Natural killer cell (primary cell): ENCODE data around the gene PDLIM7. TPM values are rescaled to one million over a fixed set of nuclear protein-coding genes. Genes with fewer than 3 reads are reported as not detected.

ENCODE experiments used
- ATAC-seq, 3 donors: fragments of 150-1000 bp in 2 of 3; fragments of 200-7000 bp in 1 of 3; cut with Tn5 transposase; 1 replicate in 1 of 3; 2 replicates in 2 of 3; pipeline ENCODE4 v1.10.0; 2021; ENCODE audit warnings: mild to moderate bottlenecking in 2 of 3, moderate library complexity in 2 of 3
- DNase-seq, 2 donors: peaks; one replicate each; pipeline versions ENCODE4 v3.0.0 to v3.0.0-alpha.2; 2013 to 2021; ENCODE audit warnings: mixed read lengths in 1 of 2
- H3K27ac ChIP-seq: one replicate; pipeline ENCODE4 v1.5.1; 2013; ENCODE audit warnings: mild to moderate bottlenecking, low read length
- H3K27me3 ChIP-seq: one replicate; pipeline ENCODE4 v1.6.1; 2013; ENCODE audit warnings: low read length; ENCODE audit not compliant: control insufficient read depth, insufficient read depth
- H3K36me3 ChIP-seq: one replicate; pipeline ENCODE4 v1.6.1; 2013; ENCODE audit warnings: low read length; ENCODE audit not compliant: control insufficient read depth, insufficient read depth
- H3K4me1 ChIP-seq: one replicate; pipeline ENCODE4 v1.6.1; 2013; ENCODE audit warnings: low read length; ENCODE audit not compliant: control insufficient read depth, insufficient read depth
- H3K4me3 ChIP-seq: one replicate; pipeline ENCODE4 v1.5.1; 2013; ENCODE audit warnings: low read length
- H3K9me3 ChIP-seq: one replicate; pipeline ENCODE4 v1.6.1; 2013; ENCODE audit warnings: low read length; ENCODE audit not compliant: control insufficient read depth, insufficient read depth
- H3K27ac Mint-ChIP-seq, 2 donors: one replicate each; pipeline ENCODE4 v1.8.0; 2022; ENCODE audit warnings: mild to moderate bottlenecking in 2 of 2, mixed read lengths in 2 of 2, moderate library complexity in 1 of 2
- H3K27me3 Mint-ChIP-seq, 2 donors: one replicate each; pipeline ENCODE4 v1.8.0; 2022; ENCODE audit warnings: low read depth in 2 of 2, mixed read lengths in 2 of 2
- H3K36me3 Mint-ChIP-seq: one replicate; pipeline ENCODE4 v1.8.0; 2022; ENCODE audit warnings: mixed read lengths
- H3K4me1 Mint-ChIP-seq, 2 donors: one replicate each; pipeline ENCODE4 v1.8.0; 2022; ENCODE audit warnings: mixed read lengths in 2 of 2
- H3K4me3 Mint-ChIP-seq: one replicate; pipeline ENCODE4 v1.8.0; 2022; ENCODE audit warnings: mild to moderate bottlenecking, moderate library complexity, mixed read lengths
- H3K9me3 Mint-ChIP-seq, 2 donors: one replicate each; pipeline ENCODE4 v1.8.0; 2022; ENCODE audit warnings: mixed read lengths in 2 of 2
- CTCF ChIP-seq: fragments of 200-600 bp; IDR thresholded peaks from one replicate; pipeline ENCODE4 v1.8.0; 2022; ENCODE audit warnings: antibody characterized with exemption
- WGBS: methylation state at CpG from one replicate; pipeline ENCODE4 v1.1.7; 2013; ENCODE audit warnings: missing lambda C conversion rate; ENCODE audit not compliant: insufficient coverage; 5-methylcytosine and 5-hydroxymethylcytosine counted together
- intact Hi-C: fragments of 100-400 bp; cut with micrococcal nuclease; formaldehyde crosslinking; loops from one replicate; pipeline ENCODE4 v1.14.2; 2022
- total RNA-seq, 4 donors: library from RNA; stranded (reverse); fragments of 120-200 nt in 1 of 4; gene quantifications; one replicate each; pipeline versions ENCODE4 v1.2.3 to v1.2.4, GENCODE V29; 2013 to 2022

The PDLIM7 gene
- total RNA-seq, 3 donors from 2014 or later (not counting 1 experiment from before 2014, with no cell fraction given), result 9.7 to 58.7 (median 14.7) TPM

DNA sequence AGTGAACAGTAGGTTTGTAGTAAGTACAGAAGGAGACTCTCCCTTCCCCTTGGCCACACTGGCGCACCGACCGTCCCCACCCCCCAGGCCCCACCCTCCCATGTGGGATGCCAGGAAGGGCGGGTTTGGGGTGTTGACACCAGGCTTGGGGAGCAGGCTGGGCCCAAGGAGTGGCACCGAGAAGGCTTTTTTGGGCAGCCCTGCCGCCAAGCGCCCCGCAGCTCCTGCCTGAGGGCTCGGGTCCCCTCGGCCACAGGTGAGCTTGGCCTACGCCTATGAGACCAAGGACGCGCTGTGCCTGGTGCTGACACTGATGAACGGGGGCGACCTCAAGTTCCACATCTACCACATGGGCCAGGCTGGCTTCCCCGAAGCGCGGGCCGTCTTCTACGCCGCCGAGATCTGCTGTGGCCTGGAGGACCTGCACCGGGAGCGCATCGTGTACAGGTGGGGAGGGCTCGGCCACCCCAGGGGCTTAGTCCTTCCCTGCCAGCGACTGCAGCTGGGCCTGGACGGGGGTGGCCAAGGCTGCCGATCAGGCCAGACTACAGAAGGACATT lies 63.7 kb downstream of the PDLIM7 start:
- TF ChIP-seq CTCF, result no peak
- Mint-ChIP-seq H3K27ac (peak overlapping the region; percentile 94 to 99), H3K9me3 (no peaks in the 10 kb centered on the region), H3K27me3 (no peaks in the 10 kb centered on the region), H3K36me3 (no peaks in the 10 kb centered on the region), H3K4me3 (peak overlapping the region; percentile 55), H3K4me1 (peaks cover 40 to 70% of the 10 kb centered on the region in 2 donors)
- Histone ChIP-seq H3K4me1 (peaks cover 91% of the 10 kb centered on the region), H3K27ac (peak overlapping the region; percentile 93), H3K27me3 (no peaks in the 10 kb centered on the region), H3K36me3 (peaks cover 77% of the 10 kb centered on the region), H3K4me3 (no peak overlapping the region), H3K9me3 (no peaks in the 10 kb centered on the region)
- DNase-seq, result no peak
- 92% methylated on average over 26 of the region's 29 CpGs for WGBS
- intact Hi-C loops, result no loop called here
- no peak for ATAC-seq

Other genes with a start within 250 kb of the PDLIM7 start
- gene RAB24, start 193.9 kb downstream of the PDLIM7 start, total RNA-seq, result 10 to 100 TPM; 42.5 to 55.4 (median 49.5) TPM
- 10 to 100 TPM; 76.6 to 99.3 (median 91.6) TPM for gene PRELID1, start 193.8 kb downstream of the PDLIM7 start, total RNA-seq
- gene MXD3, start 185.7 kb downstream of the PDLIM7 start, total RNA-seq, result 10 to 100 TPM; 10.9 to 15.0 (median 15.0) TPM
- 100 to 1,000 TPM; 112 to 124 (median 114) TPM for gene LMAN2, start 145.9 kb downstream of the PDLIM7 start, total RNA-seq
- 10 to 100 TPM; 57.3 to 87.0 (median 66.1) TPM for gene RGS14, start 139.7 kb downstream of the PDLIM7 start, total RNA-seq
- gene SLC34A1, start 113.2 kb downstream of the PDLIM7 start, total RNA-seq, result under 1 TPM; 0.50 to 0.66 (median 0.63) TPM
- gene PFN3, start 96.9 kb downstream of the PDLIM7 start, total RNA-seq, result not detected
- 1 to 10 TPM in 1 of 3 donors, under 1 TPM in 2; 0.66 to 1.7 (median 0.93) TPM for gene F12, start 88.0 kb downstream of the PDLIM7 start, total RNA-seq
- gene GRK6, start 70.9 kb downstream of the PDLIM7 start, total RNA-seq, result 100 to 1,000 TPM; 173 to 221 (median 190) TPM
- gene PRR7, start 50.8 kb downstream of the PDLIM7 start, total RNA-seq, result 10 to 100 TPM; 21.6 to 27.9 (median 23.3) TPM
- 10 to 100 TPM; 13.7 to 25.2 (median 15.0) TPM for gene DBN1, start 24.0 kb downstream of the PDLIM7 start, total RNA-seq
- gene DOK3, start 12.2 kb upstream of the PDLIM7 start, total RNA-seq, result 10 to 100 TPM in 1 of 3 donors, 1 to 10 TPM in 2; 3.5 to 19.8 (median 9.1) TPM
- 100 to 1,000 TPM in 1 of 3 donors, 10 to 100 TPM in 2; 66.6 to 106 (median 78.3) TPM for gene DDX41, start 19.4 kb upstream of the PDLIM7 start, total RNA-seq
- gene FAM193B, start 57.0 kb upstream of the PDLIM7 start, total RNA-seq, result 100 to 1,000 TPM; 203 to 235 (median 216) TPM
- gene TMED9, start 94.6 kb upstream of the PDLIM7 start, total RNA-seq, result 100 to 1,000 TPM in 1 of 3 donors, 10 to 100 TPM in 2; 91.2 to 114 (median 94.4) TPM
- gene B4GALT7, start 102.5 kb upstream of the PDLIM7 start, total RNA-seq, result 10 to 100 TPM; 28.7 to 38.5 (median 28.7) TPM